Hepatocyte (in vitro differentiated cells): Measurements from ENCODE around the gene POLR3B.

Source experiments
- EZH2 ChIP-seq: fragments of 200-600 bp; sonication (generic); IDR thresholded peaks from 2 replicates; pipeline ENCODE4 v1.6.1; 2016; ENCODE audit warnings: antibody characterized with exemption, mild to moderate bottlenecking, borderline replicate concordance
- TF ChIP-seq, protein P1 (sequence below): fragments of 200-600 bp; sonication (generic); IDR thresholded peaks from 2 replicates; pipeline ENCODE4 v1.5.1; 2016; ENCODE audit warnings: antibody characterized with exemption, mild to moderate bottlenecking; ENCODE audit not compliant: poor library complexity

DNA sequence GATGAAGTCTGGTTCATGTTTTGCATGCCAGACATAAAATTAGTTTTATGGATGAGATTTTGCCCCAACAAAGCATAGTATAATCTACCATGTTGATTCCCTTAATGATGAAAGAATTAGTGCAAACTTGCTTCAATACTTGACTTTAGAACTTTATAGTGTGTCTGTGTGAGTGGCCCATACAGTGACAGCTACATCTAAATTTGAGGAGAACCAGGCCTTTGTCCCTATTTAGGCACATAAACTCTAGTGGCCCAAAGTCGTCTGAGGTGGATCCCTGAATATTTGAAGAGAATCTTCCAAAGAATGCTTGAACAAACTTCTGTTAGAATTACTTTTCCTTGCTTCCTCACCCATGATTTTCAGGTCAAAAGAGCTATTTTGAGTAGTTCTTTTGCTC is 70.4 kb downstream of the POLR3B start:
- TF ChIP-seq, protein P1, sequence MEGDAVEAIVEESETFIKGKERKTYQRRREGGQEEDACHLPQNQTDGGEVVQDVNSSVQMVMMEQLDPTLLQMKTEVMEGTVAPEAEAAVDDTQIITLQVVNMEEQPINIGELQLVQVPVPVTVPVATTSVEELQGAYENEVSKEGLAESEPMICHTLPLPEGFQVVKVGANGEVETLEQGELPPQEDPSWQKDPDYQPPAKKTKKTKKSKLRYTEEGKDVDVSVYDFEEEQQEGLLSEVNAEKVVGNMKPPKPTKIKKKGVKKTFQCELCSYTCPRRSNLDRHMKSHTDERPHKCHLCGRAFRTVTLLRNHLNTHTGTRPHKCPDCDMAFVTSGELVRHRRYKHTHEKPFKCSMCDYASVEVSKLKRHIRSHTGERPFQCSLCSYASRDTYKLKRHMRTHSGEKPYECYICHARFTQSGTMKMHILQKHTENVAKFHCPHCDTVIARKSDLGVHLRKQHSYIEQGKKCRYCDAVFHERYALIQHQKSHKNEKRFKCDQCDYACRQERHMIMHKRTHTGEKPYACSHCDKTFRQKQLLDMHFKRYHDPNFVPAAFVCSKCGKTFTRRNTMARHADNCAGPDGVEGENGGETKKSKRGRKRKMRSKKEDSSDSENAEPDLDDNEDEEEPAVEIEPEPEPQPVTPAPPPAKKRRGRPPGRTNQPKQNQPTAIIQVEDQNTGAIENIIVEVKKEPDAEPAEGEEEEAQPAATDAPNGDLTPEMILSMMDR: no peak
- TF ChIP-seq EZH2: no peak
